HEK293 (cell line): ENCODE results near the gene SPACDR.

Experiments used
- AEBP2 ChIP-seq: fragments of 450-650 bp; formaldehyde crosslinking; IDR thresholded peaks from 2 replicates; pipeline ENCODE4 v1.5.1; 2016; ENCODE audit warnings: missing biosample characterization, missing genetic modification characterization, borderline replicate concordance
- FEZF1 ChIP-seq: fragments of 450-650 bp; formaldehyde crosslinking; IDR thresholded peaks from 2 replicates; pipeline ENCODE4 v1.5.1; 2016; ENCODE audit warnings: missing biosample characterization, missing genetic modification characterization
- SETDB1 ChIP-seq: IDR thresholded peaks from one replicate; pipeline ENCODE4 v1.6.1; 2017; ENCODE audit warnings: mild to moderate bottlenecking, low read length, moderate library complexity, mixed read lengths; ENCODE audit not compliant: insufficient read length
- SP3 ChIP-seq: fragments of 450-650 bp; formaldehyde crosslinking; IDR thresholded peaks from 2 replicates; pipeline ENCODE4 v1.5.1; 2016; ENCODE audit warnings: missing biosample characterization, missing genetic modification characterization
- WT1 ChIP-seq: fragments of 450-650 bp; formaldehyde crosslinking; IDR thresholded peaks from 2 replicates; pipeline ENCODE4 v1.5.1; 2016; ENCODE audit warnings: missing biosample characterization, missing genetic modification characterization
- YY1 ChIP-seq: fragments of 450-650 bp; formaldehyde crosslinking; IDR thresholded peaks from 2 replicates; pipeline ENCODE4 v1.5.1; 2018; ENCODE audit warnings: missing biosample characterization, missing genetic modification characterization
- ZBTB17 ChIP-seq: fragments of 450-650 bp; formaldehyde crosslinking; IDR thresholded peaks from 2 replicates; pipeline ENCODE4 v1.5.1; 2016; ENCODE audit warnings: missing biosample characterization, missing genetic modification characterization
- ZBTB26 ChIP-seq: fragments of 450-650 bp; formaldehyde crosslinking; optimal IDR thresholded peaks from 2 replicates; pipeline ENCODE3; 2016; ENCODE audit warnings: missing biosample characterization, mild to moderate bottlenecking, missing genetic modification characterization
- ZBTB49 ChIP-seq: fragments of 450-650 bp; formaldehyde crosslinking; IDR thresholded peaks from 2 replicates; pipeline ENCODE4 v1.5.1; 2016; ENCODE audit warnings: missing biosample characterization, missing genetic modification characterization, low read depth
- ZFP37 ChIP-seq: fragments of 450-650 bp; formaldehyde crosslinking; IDR thresholded peaks from 2 replicates; pipeline ENCODE4 v1.5.1; 2016; ENCODE audit warnings: missing biosample characterization, missing genetic modification characterization
- ZFP41 ChIP-seq: fragments of 450-650 bp; formaldehyde crosslinking; IDR thresholded peaks from 2 replicates; pipeline ENCODE4 v1.5.1; 2016; ENCODE audit warnings: missing biosample characterization, missing genetic modification characterization, borderline replicate concordance
- ZNF133 ChIP-seq: fragments of 450-650 bp; formaldehyde crosslinking; IDR thresholded peaks from 2 replicates; pipeline ENCODE4 v1.5.1; 2016; ENCODE audit warnings: missing biosample characterization, missing genetic modification characterization
- ZNF146 ChIP-seq: fragments of 450-650 bp; formaldehyde crosslinking; IDR thresholded peaks from 2 replicates; pipeline ENCODE4 v1.5.1; 2016; ENCODE audit warnings: missing biosample characterization, missing genetic modification characterization
- ZNF169 ChIP-seq: fragments of 450-650 bp; formaldehyde crosslinking; IDR thresholded peaks from 2 replicates; pipeline ENCODE4 v1.5.1; 2016; ENCODE audit warnings: missing biosample characterization, missing genetic modification characterization
- ZNF221 ChIP-seq: fragments of 450-650 bp; formaldehyde crosslinking; IDR thresholded peaks from 2 replicates; pipeline ENCODE4 v1.5.1; 2017; ENCODE audit warnings: missing biosample characterization, missing genetic modification characterization, borderline replicate concordance
- ZNF354C ChIP-seq: fragments of 450-650 bp; formaldehyde crosslinking; IDR thresholded peaks from 2 replicates; pipeline ENCODE4 v1.5.1; 2016; ENCODE audit warnings: missing biosample characterization, missing genetic modification characterization, low read depth, borderline replicate concordance
- ZNF670 ChIP-seq: fragments of 450-650 bp; formaldehyde crosslinking; IDR thresholded peaks from 2 replicates; pipeline ENCODE4 v1.5.1; 2016; ENCODE audit warnings: missing biosample characterization, missing genetic modification characterization, low read depth
- ZSCAN5A ChIP-seq: fragments of 450-650 bp; formaldehyde crosslinking; IDR thresholded peaks from 2 replicates; pipeline ENCODE4 v1.5.1; 2016; ENCODE audit warnings: missing biosample characterization, missing genetic modification characterization
- TF ChIP-seq, protein P1 (sequence below): fragments of 450-650 bp; formaldehyde crosslinking; conservative IDR thresholded peaks from 2 replicates; pipeline ENCODE4 v1.5.1; 2016; ENCODE audit warnings: low read depth, missing biosample characterization, missing genetic modification characterization
- TF ChIP-seq, protein P2 (sequence below): fragments of 450-650 bp; formaldehyde crosslinking; IDR thresholded peaks from 2 replicates; pipeline ENCODE4 v1.5.0; 2017; ENCODE audit warnings: missing biosample characterization, missing genetic modification characterization, borderline replicate concordance
- TF ChIP-seq, protein P3 (sequence below): fragments of 450-650 bp; formaldehyde crosslinking; IDR thresholded peaks from 2 replicates; pipeline ENCODE4 v1.5.1; 2017; ENCODE audit warnings: missing biosample characterization, missing genetic modification characterization

The SPACDR gene

GRCh38 chr7:100429637-100430492, 34.2 kb downstream of the SPACDR start, which contains the start of gene MEPCE (continued):
- TF ChIP-seq, protein P1, sequence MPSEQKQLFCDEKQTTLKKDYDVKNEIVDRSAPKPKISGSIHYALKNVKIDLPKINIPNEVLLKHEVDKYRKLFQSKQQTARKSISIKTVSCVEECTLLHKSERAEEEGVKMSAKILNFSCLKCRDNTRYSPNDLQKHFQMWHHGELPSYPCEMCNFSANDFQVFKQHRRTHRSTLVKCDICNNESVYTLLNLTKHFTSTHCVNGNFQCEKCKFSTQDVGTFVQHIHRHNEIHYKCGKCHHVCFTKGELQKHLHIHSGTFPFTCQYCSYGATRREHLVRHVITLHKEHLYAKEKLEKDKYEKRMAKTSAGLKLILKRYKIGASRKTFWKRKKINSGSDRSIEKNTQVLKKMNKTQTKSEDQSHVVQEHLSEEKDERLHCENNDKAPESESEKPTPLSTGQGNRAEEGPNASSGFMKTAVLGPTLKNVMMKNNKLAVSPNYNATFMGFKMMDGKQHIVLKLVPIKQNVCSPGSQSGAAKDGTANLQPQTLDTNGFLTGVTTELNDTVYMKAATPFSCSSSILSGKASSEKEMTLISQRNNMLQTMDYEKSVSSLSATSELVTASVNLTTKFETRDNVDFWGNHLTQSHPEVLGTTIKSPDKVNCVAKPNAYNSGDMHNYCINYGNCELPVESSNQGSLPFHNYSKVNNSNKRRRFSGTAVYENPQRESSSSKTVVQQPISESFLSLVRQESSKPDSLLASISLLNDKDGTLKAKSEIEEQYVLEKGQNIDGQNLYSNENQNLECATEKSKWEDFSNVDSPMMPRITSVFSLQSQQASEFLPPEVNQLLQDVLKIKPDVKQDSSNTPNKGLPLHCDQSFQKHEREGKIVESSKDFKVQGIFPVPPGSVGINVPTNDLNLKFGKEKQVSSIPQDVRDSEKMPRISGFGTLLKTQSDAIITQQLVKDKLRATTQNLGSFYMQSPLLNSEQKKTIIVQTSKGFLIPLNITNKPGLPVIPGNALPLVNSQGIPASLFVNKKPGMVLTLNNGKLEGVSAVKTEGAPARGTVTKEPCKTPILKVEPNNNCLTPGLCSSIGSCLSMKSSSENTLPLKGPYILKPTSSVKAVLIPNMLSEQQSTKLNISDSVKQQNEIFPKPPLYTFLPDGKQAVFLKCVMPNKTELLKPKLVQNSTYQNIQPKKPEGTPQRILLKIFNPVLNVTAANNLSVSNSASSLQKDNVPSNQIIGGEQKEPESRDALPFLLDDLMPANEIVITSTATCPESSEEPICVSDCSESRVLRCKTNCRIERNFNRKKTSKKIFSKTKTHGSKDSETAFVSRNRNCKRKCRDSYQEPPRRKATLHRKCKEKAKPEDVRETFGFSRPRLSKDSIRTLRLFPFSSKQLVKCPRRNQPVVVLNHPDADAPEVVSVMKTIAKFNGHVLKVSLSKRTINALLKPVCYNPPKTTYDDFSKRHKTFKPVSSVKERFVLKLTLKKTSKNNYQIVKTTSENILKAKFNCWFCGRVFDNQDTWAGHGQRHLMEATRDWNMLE: no peak
- TF ChIP-seq WT1 (tag by site-specific recombination): peak; percentile 9; the same call in 1 of the 2 replicates
- TF ChIP-seq ZSCAN5A (tag by site-specific recombination): 0 out of 2 replicates have a peak, but pooled peaks have one; percentile 16
- TF ChIP-seq ZNF146 (tag by site-specific recombination): no peak
- TF ChIP-seq AEBP2 (tag by site-specific recombination): no peak
- TF ChIP-seq ZBTB49 (tag by site-specific recombination): no peak
- 0 out of 2 replicates have a peak, but pooled peaks have one; percentile 23 for TF ChIP-seq YY1 (tag by site-specific recombination)
- no peak for TF ChIP-seq ZNF133 (tag by site-specific recombination)
- TF ChIP-seq ZBTB26 (tag by site-specific recombination): peak; percentile 98
- peak; percentile 62; the same call in 1 of the 2 replicates for TF ChIP-seq SP3 (tag by site-specific recombination)
- TF ChIP-seq, protein P2, sequence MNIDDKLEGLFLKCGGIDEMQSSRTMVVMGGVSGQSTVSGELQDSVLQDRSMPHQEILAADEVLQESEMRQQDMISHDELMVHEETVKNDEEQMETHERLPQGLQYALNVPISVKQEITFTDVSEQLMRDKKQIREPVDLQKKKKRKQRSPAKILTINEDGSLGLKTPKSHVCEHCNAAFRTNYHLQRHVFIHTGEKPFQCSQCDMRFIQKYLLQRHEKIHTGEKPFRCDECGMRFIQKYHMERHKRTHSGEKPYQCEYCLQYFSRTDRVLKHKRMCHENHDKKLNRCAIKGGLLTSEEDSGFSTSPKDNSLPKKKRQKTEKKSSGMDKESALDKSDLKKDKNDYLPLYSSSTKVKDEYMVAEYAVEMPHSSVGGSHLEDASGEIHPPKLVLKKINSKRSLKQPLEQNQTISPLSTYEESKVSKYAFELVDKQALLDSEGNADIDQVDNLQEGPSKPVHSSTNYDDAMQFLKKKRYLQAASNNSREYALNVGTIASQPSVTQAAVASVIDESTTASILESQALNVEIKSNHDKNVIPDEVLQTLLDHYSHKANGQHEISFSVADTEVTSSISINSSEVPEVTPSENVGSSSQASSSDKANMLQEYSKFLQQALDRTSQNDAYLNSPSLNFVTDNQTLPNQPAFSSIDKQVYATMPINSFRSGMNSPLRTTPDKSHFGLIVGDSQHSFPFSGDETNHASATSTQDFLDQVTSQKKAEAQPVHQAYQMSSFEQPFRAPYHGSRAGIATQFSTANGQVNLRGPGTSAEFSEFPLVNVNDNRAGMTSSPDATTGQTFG: no peak
- no peak; the same call in 1 of the 2 replicates for TF ChIP-seq ZBTB17
- no peak for TF ChIP-seq ZNF221 (tag by site-specific recombination)
- TF ChIP-seq ZNF169 (tag by site-specific recombination): no peak
- no peak for TF ChIP-seq FEZF1 (tag by site-specific recombination)
- TF ChIP-seq, protein P3, sequence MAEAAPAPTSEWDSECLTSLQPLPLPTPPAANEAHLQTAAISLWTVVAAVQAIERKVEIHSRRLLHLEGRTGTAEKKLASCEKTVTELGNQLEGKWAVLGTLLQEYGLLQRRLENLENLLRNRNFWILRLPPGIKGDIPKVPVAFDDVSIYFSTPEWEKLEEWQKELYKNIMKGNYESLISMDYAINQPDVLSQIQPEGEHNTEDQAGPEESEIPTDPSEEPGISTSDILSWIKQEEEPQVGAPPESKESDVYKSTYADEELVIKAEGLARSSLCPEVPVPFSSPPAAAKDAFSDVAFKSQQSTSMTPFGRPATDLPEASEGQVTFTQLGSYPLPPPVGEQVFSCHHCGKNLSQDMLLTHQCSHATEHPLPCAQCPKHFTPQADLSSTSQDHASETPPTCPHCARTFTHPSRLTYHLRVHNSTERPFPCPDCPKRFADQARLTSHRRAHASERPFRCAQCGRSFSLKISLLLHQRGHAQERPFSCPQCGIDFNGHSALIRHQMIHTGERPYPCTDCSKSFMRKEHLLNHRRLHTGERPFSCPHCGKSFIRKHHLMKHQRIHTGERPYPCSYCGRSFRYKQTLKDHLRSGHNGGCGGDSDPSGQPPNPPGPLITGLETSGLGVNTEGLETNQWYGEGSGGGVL (tag by site-specific recombination): peak; percentile 80
- 0 out of 2 replicates have a peak, but pooled peaks have one; percentile 1 for TF ChIP-seq ZFP37 (tag by site-specific recombination)
- no peak for TF ChIP-seq ZFP41 (tag by site-specific recombination)
- no peak for TF ChIP-seq ZNF354C (tag by site-specific recombination)
- no peak for TF ChIP-seq ZNF670
- TF ChIP-seq SETDB1: no peak
